T47D (cell line): ENCODE results near the gene CIAO2B.
A peak's percentile ranks its signal among the peaks of the same experiment; 100 is the strongest.

Experiments
- DNase-seq, 2 experiments: peaks; one replicate each; pipeline versions ENCODE4 v3.0.0 to v3.0.0-alpha.2; 2011 to 2012; ENCODE audit warnings: low read depth in 1 of 2, low spot score in 1 of 2
- JUND ChIP-seq: IDR thresholded peaks from 2 replicates; pipeline ENCODE4 v1.6.1; 2012; ENCODE audit warnings: low read depth
- in situ Hi-C: cut with HindIII; loops from 2 replicates; pipeline ENCODE4 v1.10.0; 2016; ENCODE audit warnings: low sequenced_read_pairs, low pct_unique_long_range_greater_than_20kb

Gene CIAO2B

DNA sequence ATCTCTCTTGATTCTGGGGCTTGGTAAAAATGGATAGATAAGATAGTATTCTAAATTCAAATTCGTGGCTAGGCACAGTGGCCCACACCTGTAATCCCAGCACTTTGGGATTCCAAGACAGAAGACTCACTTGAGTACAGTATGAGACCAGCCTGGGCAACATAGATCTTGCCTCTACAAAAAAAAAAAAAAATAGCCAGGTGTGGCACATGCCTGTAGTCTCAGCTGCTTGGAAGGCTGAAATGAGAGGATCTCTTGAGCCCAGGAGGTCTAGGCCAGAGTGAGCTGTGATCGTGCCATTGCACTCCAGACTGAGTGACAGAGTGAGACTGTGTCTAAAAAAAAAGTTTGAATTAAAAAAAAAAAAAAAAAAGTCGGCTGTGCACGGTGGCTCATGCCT, 44.6 kb downstream of the CIAO2B start:
- in situ Hi-C loops, result no loop called here
- no peak for DNase-seq
- no peak for TF ChIP-seq JUND

DNA sequence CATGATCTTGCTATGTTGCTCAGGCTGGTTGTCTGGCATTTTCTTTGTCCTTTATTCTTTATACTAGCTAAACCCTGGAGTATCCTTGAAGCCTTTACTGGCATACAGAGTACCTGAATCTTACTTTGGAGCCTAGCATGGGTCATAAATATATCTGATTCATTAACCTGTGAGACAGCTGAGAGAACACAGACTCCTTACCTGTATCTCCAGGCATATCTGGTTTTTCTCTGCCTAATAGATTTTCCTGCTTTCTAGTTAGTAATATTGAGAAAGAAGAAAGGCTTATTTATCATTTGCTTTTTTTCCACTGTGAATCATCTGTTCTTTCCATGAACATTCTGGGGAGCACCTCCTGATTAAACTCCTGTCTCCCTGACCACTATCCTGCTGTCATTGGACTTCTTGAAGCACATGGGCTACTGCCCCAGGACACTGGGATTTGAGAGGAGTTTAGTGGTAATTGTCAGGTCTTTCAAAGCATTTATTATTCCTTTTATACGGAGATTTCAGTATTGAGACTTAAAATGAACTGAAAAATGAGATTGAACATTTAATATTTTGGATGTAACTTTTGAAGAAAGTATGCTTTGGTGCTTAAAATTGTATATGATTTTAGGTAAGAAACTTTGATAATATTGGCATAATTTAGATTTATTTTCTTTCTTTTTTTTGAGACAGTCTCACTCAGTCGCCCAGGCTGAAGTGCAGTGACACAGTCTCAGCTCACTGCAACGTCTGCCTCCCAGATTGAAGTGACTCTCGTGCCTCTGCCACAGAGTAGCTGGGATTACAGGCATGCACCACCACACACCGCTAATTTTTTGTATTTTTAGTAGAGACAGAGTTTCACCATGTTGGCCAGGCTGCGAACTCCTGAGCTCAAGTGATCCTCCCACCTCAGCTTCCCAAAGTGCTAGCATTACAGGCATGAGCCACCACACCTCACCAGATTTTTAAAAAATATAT, 45.3 kb downstream of the CIAO2B start:
- in situ Hi-C loops, result no loop called here

DNA sequence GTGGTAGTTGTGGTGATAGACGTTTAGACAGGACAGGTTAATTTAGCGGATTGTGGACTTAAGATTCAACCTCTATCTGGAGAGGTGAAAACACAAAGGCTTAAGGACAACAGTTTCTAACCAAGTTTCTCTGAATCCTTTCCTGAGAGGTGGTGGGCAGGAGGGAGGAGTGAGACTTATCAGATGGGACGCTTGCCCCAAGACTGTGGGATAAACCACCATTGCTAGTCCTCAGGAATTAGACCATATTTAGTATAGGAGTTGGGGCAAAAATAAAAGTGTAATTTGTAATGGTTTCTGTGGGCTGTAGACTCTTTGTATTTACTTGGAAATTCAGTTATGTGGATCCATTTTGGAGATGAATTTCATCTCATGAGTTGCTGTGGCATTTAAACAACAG, 47.3 kb downstream of the CIAO2B start:
- DNase-seq, result peak in 1 of 2 experiments; percentile 40
- in situ Hi-C loops, result no loop called here
- TF ChIP-seq JUND, result no peak

More for the DNA sequence above, 45.3 kb downstream of the CIAO2B start:
- no peak for TF ChIP-seq JUND
- no peak for DNase-seq

DNA sequence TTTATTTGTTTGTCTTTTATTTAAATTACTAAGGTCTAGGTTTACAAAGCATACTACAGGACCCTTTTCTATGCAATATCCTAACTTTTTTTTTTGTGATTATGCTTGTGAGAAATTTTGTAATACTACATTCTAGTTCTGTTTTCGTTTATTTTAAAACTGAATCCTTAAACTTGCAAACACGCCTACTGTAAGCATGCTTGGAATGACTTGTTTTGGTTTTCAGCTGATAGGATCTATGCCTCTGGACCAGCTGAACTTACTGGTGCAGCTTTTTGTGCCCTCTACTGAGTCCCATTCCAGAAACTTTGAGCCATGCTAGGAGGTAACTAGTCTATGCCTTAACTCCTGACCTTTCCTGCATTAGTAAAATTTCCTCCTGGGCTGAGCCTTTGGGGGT, 47.9 kb downstream of the CIAO2B start:
- in situ Hi-C loops, result no loop called here
- DNase-seq, result peak in 1 of 2 experiments; percentile 57

DNA sequence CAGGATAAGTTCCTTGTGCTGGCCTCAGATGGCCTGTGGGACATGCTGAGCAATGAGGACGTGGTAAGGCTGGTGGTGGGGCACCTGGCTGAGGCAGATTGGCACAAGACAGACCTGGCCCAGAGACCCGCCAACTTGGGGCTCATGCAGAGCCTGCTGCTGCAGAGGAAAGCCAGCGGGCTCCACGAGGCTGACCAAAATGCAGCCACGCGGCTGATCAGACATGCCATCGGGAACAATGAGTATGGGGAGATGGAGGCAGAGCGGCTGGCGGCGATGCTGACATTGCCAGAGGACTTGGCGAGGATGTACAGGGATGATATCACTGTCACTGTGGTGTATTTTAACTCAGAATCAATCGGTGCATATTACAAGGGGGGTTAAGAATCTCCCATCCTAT, 48.7 kb downstream of the CIAO2B start:
- in situ Hi-C loops, result no loop called here
- no peak for TF ChIP-seq JUND

More for the DNA sequence above, 47.9 kb downstream of the CIAO2B start:
- TF ChIP-seq JUND, result no peak

DNA sequence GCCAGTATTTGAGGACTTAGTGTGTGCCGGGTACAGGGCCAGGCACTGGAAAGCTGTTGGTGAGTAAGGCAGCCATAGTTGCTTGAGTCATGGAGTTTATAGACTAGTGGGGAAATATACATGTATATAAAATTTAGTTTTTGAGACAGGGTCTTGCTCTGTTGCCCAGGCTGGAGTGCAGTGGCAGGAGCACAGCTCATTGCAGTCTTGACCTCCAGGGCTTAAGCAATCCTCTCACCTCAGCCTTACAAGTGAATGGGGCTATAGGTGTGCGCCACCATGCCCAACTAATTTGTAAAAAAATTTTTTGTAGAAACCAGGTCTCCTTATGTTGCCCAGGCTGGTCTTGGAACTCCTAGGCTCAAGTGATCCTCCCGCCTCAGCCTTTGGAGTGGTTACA, 51.5 kb downstream of the CIAO2B start:
- in situ Hi-C loops, result no loop called here
- TF ChIP-seq JUND, result no peak

More for the DNA sequence above, 48.7 kb downstream of the CIAO2B start:
- no peak for DNase-seq

More for the DNA sequence above, 51.5 kb downstream of the CIAO2B start:
- DNase-seq, result no peak
